K562 (cell line): ENCODE data around the gene UBE2I. TPM values are rescaled to one million over a fixed set of nuclear protein-coding genes. Genes with fewer than 3 reads are reported as not detected.

Source experiments
- CCNT2 ChIP-seq: IDR thresholded peaks from 2 replicates; pipeline ENCODE4 v1.6.1; 2011; ENCODE audit warnings: borderline replicate concordance, low read depth, mild to moderate bottlenecking, moderate library complexity, mixed read lengths, low read length; ENCODE audit not compliant: insufficient read length; ENCODE audit errors: extremely low read depth
- CHCHD3 ChIP-seq: fragments of 250-450 bp; sonication (Bioruptor Pico); IDR thresholded peaks from 2 replicates; pipeline ENCODE4 v2.1.2; 2022; ENCODE audit warnings: mild to moderate bottlenecking
- CREB5 ChIP-seq: fragments of 250-450 bp; sonication (Bioruptor Pico); IDR thresholded peaks from 2 replicates; pipeline ENCODE4 v1.5.0; 2020; ENCODE audit warnings: mild to moderate bottlenecking
- CREBBP ChIP-seq: IDR thresholded peaks from one replicate; pipeline ENCODE4 v1.6.1; 2012; ENCODE audit warnings: low read depth, mild to moderate bottlenecking, control low read depth, inconsistent platforms, low read length
- CTCFL ChIP-seq: IDR thresholded peaks from 2 replicates; pipeline ENCODE4 v1.6.1; 2011; ENCODE audit warnings: borderline replicate concordance, low read depth, mild to moderate bottlenecking, moderate library complexity, low read length; ENCODE audit not compliant: insufficient read depth, poor library complexity, severe bottlenecking
- HBP1 ChIP-seq: fragments of 450-650 bp; formaldehyde crosslinking; IDR thresholded peaks from 2 replicates; pipeline ENCODE4 v1.4.0; 2022; ENCODE audit warnings: missing genetic modification characterization
- MCM7 ChIP-seq, 2 experiments: fragments of 450-650 bp; IDR thresholded peaks; 2 replicates each; pipeline ENCODE4 v1.6.1; 2016 to 2018
- OTX1 ChIP-seq: fragments of 450-650 bp; formaldehyde crosslinking; IDR thresholded peaks from 2 replicates; pipeline ENCODE4 v1.4.0; 2022; ENCODE audit warnings: mild to moderate bottlenecking
- PPARD ChIP-seq: fragments of 250-450 bp; sonication (Bioruptor Pico); IDR thresholded peaks from 2 replicates; pipeline ENCODE4 v1.8.0; 2022; ENCODE audit warnings: inconsistent platforms, mild to moderate bottlenecking, moderate library complexity
- RFX7 ChIP-seq: fragments of 250-450 bp; sonication (Bioruptor Pico); IDR thresholded peaks from 2 replicates; pipeline ENCODE4 v1.5.1; 2021; ENCODE audit warnings: mild to moderate bottlenecking
- RUNX1 ChIP-seq: sonication (generic); IDR thresholded peaks from 2 replicates; pipeline ENCODE4 v1.6.1; 2016; ENCODE audit warnings: antibody characterized with exemption, low read depth
- SAP30 ChIP-seq: fragments of 200-600 bp; sonication (generic); IDR thresholded peaks from 2 replicates; pipeline ENCODE4 v1.6.1; 2012; ENCODE audit warnings: borderline replicate concordance, low read depth, mild to moderate bottlenecking, moderate library complexity, low read length, control low read depth, inconsistent platforms; ENCODE audit not compliant: insufficient read depth, poor library complexity, severe bottlenecking
- TAF7 ChIP-seq: fragments of 450-650 bp; IDR thresholded peaks from 2 replicates; pipeline ENCODE4 v1.6.1; 2016; ENCODE audit warnings: missing genetic modification characterization, missing compliant biosample characterization
- TEAD4 ChIP-seq, 2 experiments: sonication (generic) in 1 of 2; formaldehyde crosslinking in 1 of 2; IDR thresholded peaks; 2 replicates each; pipeline versions ENCODE4 v1.6.1 to v1.8.0; 2012 to 2022; ENCODE audit warnings: borderline replicate concordance in 1 of 2, inconsistent platforms in 1 of 2, low read length in 1 of 2, mild to moderate bottlenecking in 1 of 2, missing genetic modification reagents in 1 of 2
- TFAP4 ChIP-seq: sonication (generic); formaldehyde crosslinking; IDR thresholded peaks from 2 replicates; pipeline ENCODE4 v1.8.0; 2022; ENCODE audit warnings: missing genetic modification reagents, mild to moderate bottlenecking, moderate library complexity, borderline replicate concordance
- ZNF24 ChIP-seq: fragments of 450-650 bp; IDR thresholded peaks from 2 replicates; pipeline ENCODE4 v1.6.1; 2016
- ZNF436 ChIP-seq: fragments of 250-450, 450-650 bp; sonication (Bioruptor Pico); formaldehyde crosslinking; IDR thresholded peaks from 2 replicates; pipeline ENCODE4 v1.7.0; 2020; ENCODE audit warnings: mild to moderate bottlenecking
- polyA plus RNA-seq, 8 experiments: library from polyadenylated mRNA; depleted of rRNA in 4 of 8; stranded (reverse) in 5 of 8; unstranded in 3 of 8; fragments of >200 nt; fragmentation: Nextera tagmentation in 2 of 8; fragmentation: Illumina TruSeq in 1 of 8; extraction: Ambion mirVana in 2 of 8; extraction: Trizol in 1 of 8; gene quantifications; 2 replicates each; pipeline versions ENCODE4 v1.2.1 to v1.2.3, GENCODE V29; 2011 to 2014; ENCODE audit warnings: inconsistent platforms in 1 of 8, missing spikeins in 1 of 8
- total RNA-seq, 7 experiments: library from RNA; depleted of rRNA in 6 of 7; stranded (reverse); fragments of >200 nt in 6 of 7; fragmentation: Illumina TruSeq in 2 of 7; extraction: Trizol in 2 of 7; gene quantifications; 2 replicates each; pipeline versions ENCODE4 v1.2.1 to v1.2.3, GENCODE V29; 2011 to 2021; ENCODE audit warnings: low replicate concordance in 1 of 7

The UBE2I gene
- total and polyA plus RNA-seq, 9 of the 15 experiments (the other 6 are each of a cell fraction or from before 2014, with no cell fraction given) = 36.6 to 254 (median 104) TPM

GRCh38 chr16:1351582-1352362, 42.3 kb downstream of the UBE2I start, which contains the start of the genes GNPTG and TSR3 (continued):
- TF ChIP-seq HBP1 (CRISPR knock-in tag) (no peak), TFAP4 (CRISPR knock-in tag) (peak; percentile 44; the same call in 1 of the 2 replicates), CREB5 (no peak), SAP30 (peak; percentile 94), ZNF436 (CRISPR knock-in tag) (no peak), ZNF24 (peak; percentile 19; the same call in 1 of the 2 replicates), TEAD4 (IDR thresholded peaks at IDR 0.05; ENCODE audit: low read length) (no peak), TEAD4 (CRISPR knock-in tag; IDR thresholded peaks at IDR 0.05; ENCODE audit: borderline replicate concordance) (no peak), OTX1 (CRISPR knock-in tag) (no peak), CREBBP (no peak), CCNT2 (peak; percentile 83), RFX7 (no peak), CHCHD3 (CRISPR knock-in tag) (no peak), CTCFL (peak; percentile 85), PPARD (CRISPR knock-in tag) (no peak), MCM7 (IDR thresholded peaks at IDR 0.05) (no peak), TAF7 (tag) (no peak), RUNX1 (no peak)
